A549 treated with AZD9567 at 1 μM for 4 hours (cell line): ENCODE data around the gene ERGIC3. TPM values are rescaled to one million over a fixed set of nuclear protein-coding genes. Genes with fewer than 3 reads are reported as not detected.

Experiments
- total RNA-seq: library from RNA; stranded (reverse); fragments of 200-300 nt; extraction: Qiagen RNA extraction; gene quantifications from 5 replicates; pipeline ENCODE4 v1.2.3, GENCODE V29; 2022; ENCODE audit not compliant: insufficient read depth

The ERGIC3 gene
- 235 to 256 TPM (median 242 TPM) in 5 replicates for total RNA-seq

DNA sequence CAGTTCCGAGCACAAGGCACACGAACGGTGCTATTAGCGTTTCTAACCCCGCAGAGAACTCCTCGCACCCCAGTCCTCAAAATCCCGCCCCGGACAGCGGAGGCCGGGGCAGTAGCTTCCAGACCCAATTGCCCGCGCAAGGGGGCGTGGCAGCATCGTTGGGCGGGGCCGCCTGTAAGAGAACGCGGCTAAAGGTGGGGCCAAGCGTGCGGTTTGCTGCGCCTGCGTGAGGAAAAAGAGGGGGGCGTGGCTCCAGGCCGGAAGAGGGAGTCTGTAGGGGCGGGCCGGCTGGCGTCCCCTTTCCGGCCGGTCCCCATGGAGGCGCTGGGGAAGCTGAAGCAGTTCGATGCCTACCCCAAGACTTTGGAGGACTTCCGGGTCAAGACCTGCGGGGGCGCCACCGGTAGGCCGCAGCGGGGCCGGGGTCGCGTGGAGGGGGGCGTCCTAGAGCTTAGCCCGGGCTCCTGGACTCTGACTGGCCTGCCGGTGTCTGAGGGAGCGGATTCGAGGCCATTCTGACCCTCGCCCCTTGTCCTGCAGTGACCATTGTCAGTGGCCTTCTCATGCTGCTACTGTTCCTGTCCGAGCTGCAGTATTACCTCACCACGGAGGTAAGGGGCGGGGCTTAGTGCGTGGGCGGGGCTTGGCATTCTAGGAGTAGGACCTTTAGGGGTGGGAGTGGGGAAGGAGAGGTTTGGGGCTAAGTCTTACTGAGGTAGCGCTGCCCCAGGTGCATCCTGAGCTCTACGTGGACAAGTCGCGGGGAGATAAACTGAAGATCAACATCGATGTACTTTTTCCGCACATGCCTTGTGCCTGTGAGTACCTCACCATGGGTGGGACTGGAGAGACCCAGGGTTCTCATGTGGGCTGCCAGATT is at the start of gene ERGIC3:
TSS of gene ERGIC3 (plus strand) at position 296 of the 880 bp plus-strand sequence. CDS start at position 316, 20 bp downstream.

DNA sequence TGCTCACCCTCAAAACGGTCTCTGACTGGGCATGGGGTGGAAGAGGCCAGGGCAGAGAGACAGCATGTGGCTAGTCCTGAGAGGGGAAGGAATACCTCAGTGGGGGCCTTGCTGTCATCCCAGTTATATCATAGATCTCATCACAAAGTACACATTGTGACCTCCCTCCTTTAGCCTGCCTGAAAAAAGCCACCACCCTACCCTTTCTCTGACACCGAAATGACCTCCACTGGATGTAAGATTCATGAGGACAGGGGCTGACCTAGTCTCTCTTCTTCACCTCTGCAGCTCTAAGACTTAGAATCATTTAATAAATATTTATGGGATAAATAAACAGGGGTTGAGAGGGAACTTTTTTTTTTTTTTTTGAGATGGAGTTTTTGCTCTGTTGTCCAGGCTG is 12.3 kb upstream of the ERGIC3 start, which contains the start of gene C20orf173:
TSS of gene C20orf173 (minus strand) at position 101 of the 400 bp plus-strand sequence. CDS start 279 bp downstream, outside the sequence.

Other genes with a start within 250 kb of the ERGIC3 start
- gene FAM83C, start 249.7 kb upstream of the ERGIC3 start, total RNA-seq: 0.02 to 0.06 TPM (median 0.05 TPM) in 4 of 5 replicates, not detected in the other
- gene UQCC1, start 130.1 kb upstream of the ERGIC3 start, total RNA-seq: 27.0 to 69.2 TPM (median 28.8 TPM) in 5 replicates
- gene GDF5, start 103.8 kb upstream of the ERGIC3 start, total RNA-seq: 0.03 TPM in 1 of 5 replicates, not detected in the others
- 23.3 to 31.2 TPM (median 28.7 TPM) in 5 replicates for gene CEP250, start 86.5 kb upstream of the ERGIC3 start, total RNA-seq
- not detected in 5 replicates for gene C20orf173, start 12.4 kb upstream of the ERGIC3 start, total RNA-seq
- gene SPAG4, start 73.8 kb downstream of the ERGIC3 start, total RNA-seq: 3.6 to 10.6 TPM (median 5.0 TPM) in 5 replicates
- gene CPNE1, start 122.8 kb downstream of the ERGIC3 start, total RNA-seq: 203 to 231 TPM (median 226 TPM) in 5 replicates
- gene RBM12, start 122.8 kb downstream of the ERGIC3 start, total RNA-seq: 77.3 to 99.4 TPM (median 81.1 TPM) in 5 replicates
- gene NFS1, start 157.3 kb downstream of the ERGIC3 start, total RNA-seq: 36.3 to 44.4 TPM (median 39.4 TPM) in 5 replicates
- 362 to 399 TPM (median 378 TPM) in 5 replicates for gene ROMO1, start 157.3 kb downstream of the ERGIC3 start, total RNA-seq
- 166 to 193 TPM (median 186 TPM) in 5 replicates for gene RBM39, start 200.2 kb downstream of the ERGIC3 start, total RNA-seq
- 28.5 to 32.0 TPM (median 30.4 TPM) in 5 replicates for gene PHF20, start 229.9 kb downstream of the ERGIC3 start, total RNA-seq